CD4-positive, alpha-beta T cell (primary cell): Measurements from ENCODE around the gene BLM. TPM values are rescaled to one million over a fixed set of nuclear protein-coding genes. Genes with fewer than 3 reads are reported as not detected.
"Not testable (repeated sequence)": the region's sequence is repeated elsewhere in the genome, so short reads cannot be mapped to it uniquely, and the experiment has no call there.

Source experiments
- ATAC-seq: fragments of 200-7000 bp; cut with Tn5 transposase; one replicate; pipeline ENCODE4 v1.10.0; 2022; ENCODE audit warnings: mild to moderate bottlenecking; ENCODE audit not compliant: poor library complexity
- CTCF ChIA-PET: fragments of 350-600 bp; sonication (Branson Sonifier 250); formaldehyde crosslinking; loops from one replicate; lab custom pipeline; 2021; ENCODE audit warnings: antibody characterized with exemption, inconsistent platforms; lab: Charles Lee
- POLR2A ChIA-PET: fragments of 350-600 bp; sonication (Branson Sonifier 250); formaldehyde crosslinking; loops from one replicate; lab custom pipeline; 2021; ENCODE audit warnings: antibody characterized with exemption, inconsistent platforms; lab: Charles Lee
- DNase-seq, 14 experiments: peaks; one replicate each; pipeline ENCODE4 v3.0.0-alpha.2; 2013 to 2020; ENCODE audit warnings: mixed read lengths in 2 of 14
- H3K27ac ChIP-seq, 2 donors: one replicate each; pipeline versions ENCODE4 v1.5.1 to v1.7.0; 2013; ENCODE audit warnings: low read length in 2 of 2, low read depth in 1 of 2, mild to moderate bottlenecking in 1 of 2
- H3K27me3 ChIP-seq, 2 experiments: 1 replicate in 1 of 2; 2 replicates in 1 of 2; pipeline versions ENCODE4 v1.6.1 to v1.7.0; 2013; ENCODE audit warnings: low read length in 2 of 2, control low read depth in 1 of 2, mild to moderate bottlenecking in 1 of 2, moderate library complexity in 1 of 2; ENCODE audit not compliant: insufficient read depth in 2 of 2, control insufficient read depth in 1 of 2
- H3K36me3 ChIP-seq: one replicate; pipeline ENCODE4 v1.6.1; 2013; ENCODE audit warnings: low read length, control low read depth; ENCODE audit not compliant: insufficient read depth
- H3K4me1 ChIP-seq: one replicate; pipeline ENCODE4 v1.6.1; 2013; ENCODE audit warnings: low read length, control low read depth; ENCODE audit not compliant: insufficient read depth
- H3K4me3 ChIP-seq: one replicate; pipeline ENCODE4 v1.5.1; 2013; ENCODE audit warnings: mild to moderate bottlenecking, low read length, moderate library complexity
- H3K9me3 ChIP-seq, 2 experiments: 1 replicate in 1 of 2; 2 replicates in 1 of 2; pipeline versions ENCODE4 v1.6.1 to v1.7.0; 2013; ENCODE audit warnings: low read length in 2 of 2, mild to moderate bottlenecking in 2 of 2, control low read depth in 1 of 2, moderate library complexity in 1 of 2; ENCODE audit not compliant: control insufficient read depth in 1 of 2, insufficient read depth in 1 of 2
- H3K27ac Mint-ChIP-seq: one replicate; pipeline ENCODE4 v1.8.0; 2020; ENCODE audit warnings: mixed read lengths
- H3K27me3 Mint-ChIP-seq: one replicate; pipeline ENCODE4 v1.8.0; 2021; ENCODE audit warnings: mixed read lengths
- H3K36me3 Mint-ChIP-seq: one replicate; pipeline ENCODE4 v1.8.0; 2021; ENCODE audit warnings: low read depth, mixed read lengths
- H3K4me1 Mint-ChIP-seq: one replicate; pipeline ENCODE4 v1.8.0; 2021; ENCODE audit warnings: low read depth, mixed read lengths
- H3K4me3 Mint-ChIP-seq: one replicate; pipeline ENCODE4 v1.8.0; 2020; ENCODE audit warnings: mild to moderate bottlenecking, mixed read lengths
- H3K9me3 Mint-ChIP-seq: one replicate; pipeline ENCODE4 v1.8.0; 2020; ENCODE audit warnings: mixed read lengths
- intact Hi-C, 2 experiments: fragments of 100-400 bp; cut with DNase I in 1 of 2; cut with micrococcal nuclease in 1 of 2; formaldehyde crosslinking; loops; one replicate each; pipeline versions ENCODE4 v1.15.1 to v1.9.0; 2023 to 2025; cut with DNase I, micrococcal nuclease
- total RNA-seq, 174 experiments: library from RNA in 2 of 174; stranded (reverse) in 2 of 174; gene quantifications; one replicate each; pipeline ENCODE4 v1.2.3 and lab custom pipeline; 2021 to 2026
- TF ChIP-seq, protein P1 (sequence below): fragments of 200-600 bp; IDR thresholded peaks from one replicate; pipeline ENCODE4 v1.8.0; 2022; ENCODE audit warnings: antibody characterized with exemption, mild to moderate bottlenecking

BLM gene
- total RNA-seq, 2 experiments from 2014 or later, result 1.6 to 1.8 TPM

DNA sequence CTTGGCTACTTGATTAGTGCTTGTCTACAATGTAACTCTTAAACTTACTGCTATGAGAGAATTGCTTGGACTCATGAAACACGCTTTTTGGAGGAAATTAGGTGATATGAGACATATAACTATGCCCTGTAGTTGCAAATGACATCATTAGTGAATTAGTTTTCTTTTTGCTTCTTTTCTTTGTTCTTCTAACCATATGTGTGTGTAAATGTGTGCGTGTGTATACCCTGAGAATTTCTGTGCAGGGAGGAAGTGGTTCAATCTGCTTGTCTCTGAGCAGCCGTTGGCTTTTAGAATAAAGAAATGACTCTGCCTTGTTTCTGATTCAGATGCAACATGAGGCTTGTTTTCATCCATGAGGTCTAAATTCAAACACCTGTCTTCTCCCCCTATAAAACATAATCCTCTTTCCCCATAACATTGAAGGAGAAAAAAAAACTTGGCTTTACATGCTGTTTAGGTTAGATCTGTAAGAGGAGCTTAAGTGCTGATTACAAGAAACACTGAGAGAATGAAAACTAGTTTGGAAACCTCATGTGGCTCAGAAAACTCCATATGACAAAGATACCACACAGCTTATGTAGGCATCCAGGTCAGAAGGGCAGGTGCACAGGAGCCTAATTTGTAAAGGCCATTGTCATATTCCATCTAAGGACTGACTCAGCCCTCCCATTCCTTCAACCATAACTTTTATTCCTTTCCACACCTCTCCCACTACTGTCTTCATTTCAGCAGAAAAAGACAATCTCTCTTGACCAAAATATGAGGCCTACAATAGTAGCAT, 30.5 kb upstream of the BLM start:
- no peaks in the 10 kb centered on the region for H3K9me3 Mint-ChIP-seq
- peak in 7 of 14 experiments; percentile 4 to 75 (median 37) for DNase-seq
- Histone ChIP-seq H3K27me3 (no peaks in the 10 kb centered on the region), H3K36me3 (no peaks in the 10 kb centered on the region), H3K4me1 (peaks cover 18% of the 10 kb centered on the region), H3K9me3 (no peaks in the 10 kb centered on the region), H3K27ac (no peak overlapping the region), H3K4me3 (no peak overlapping the region)
- ChIA-PET POLR2A (interaction anchor here (1.2 to 1.7 kb wide), 3 partner anchors 9 to 37 kb away, joined by 4 to 6 read pairs (median 6); partner anchors contain the start of gene BLM), CTCF (no interaction called here)
- intact Hi-C loops, result loop anchor here in 1 of 2 experiments (2.0 kb wide), 1 partner anchor 30 kb away; no protein-coding TSS in a partner anchor
- H3K4me1 Mint-ChIP-seq, result peaks cover 37% of the 10 kb centered on the region
- TF ChIP-seq, protein P1, sequence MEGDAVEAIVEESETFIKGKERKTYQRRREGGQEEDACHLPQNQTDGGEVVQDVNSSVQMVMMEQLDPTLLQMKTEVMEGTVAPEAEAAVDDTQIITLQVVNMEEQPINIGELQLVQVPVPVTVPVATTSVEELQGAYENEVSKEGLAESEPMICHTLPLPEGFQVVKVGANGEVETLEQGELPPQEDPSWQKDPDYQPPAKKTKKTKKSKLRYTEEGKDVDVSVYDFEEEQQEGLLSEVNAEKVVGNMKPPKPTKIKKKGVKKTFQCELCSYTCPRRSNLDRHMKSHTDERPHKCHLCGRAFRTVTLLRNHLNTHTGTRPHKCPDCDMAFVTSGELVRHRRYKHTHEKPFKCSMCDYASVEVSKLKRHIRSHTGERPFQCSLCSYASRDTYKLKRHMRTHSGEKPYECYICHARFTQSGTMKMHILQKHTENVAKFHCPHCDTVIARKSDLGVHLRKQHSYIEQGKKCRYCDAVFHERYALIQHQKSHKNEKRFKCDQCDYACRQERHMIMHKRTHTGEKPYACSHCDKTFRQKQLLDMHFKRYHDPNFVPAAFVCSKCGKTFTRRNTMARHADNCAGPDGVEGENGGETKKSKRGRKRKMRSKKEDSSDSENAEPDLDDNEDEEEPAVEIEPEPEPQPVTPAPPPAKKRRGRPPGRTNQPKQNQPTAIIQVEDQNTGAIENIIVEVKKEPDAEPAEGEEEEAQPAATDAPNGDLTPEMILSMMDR, result no peak
- H3K27me3 Mint-ChIP-seq, result no peaks in the 10 kb centered on the region
- ATAC-seq, result peak; percentile 95
- H3K4me3 Mint-ChIP-seq, result peak overlapping the region; percentile 11
- H3K27ac Mint-ChIP-seq, result peak overlapping the region; percentile 72
- no peaks in the 10 kb centered on the region for H3K36me3 Mint-ChIP-seq

DNA sequence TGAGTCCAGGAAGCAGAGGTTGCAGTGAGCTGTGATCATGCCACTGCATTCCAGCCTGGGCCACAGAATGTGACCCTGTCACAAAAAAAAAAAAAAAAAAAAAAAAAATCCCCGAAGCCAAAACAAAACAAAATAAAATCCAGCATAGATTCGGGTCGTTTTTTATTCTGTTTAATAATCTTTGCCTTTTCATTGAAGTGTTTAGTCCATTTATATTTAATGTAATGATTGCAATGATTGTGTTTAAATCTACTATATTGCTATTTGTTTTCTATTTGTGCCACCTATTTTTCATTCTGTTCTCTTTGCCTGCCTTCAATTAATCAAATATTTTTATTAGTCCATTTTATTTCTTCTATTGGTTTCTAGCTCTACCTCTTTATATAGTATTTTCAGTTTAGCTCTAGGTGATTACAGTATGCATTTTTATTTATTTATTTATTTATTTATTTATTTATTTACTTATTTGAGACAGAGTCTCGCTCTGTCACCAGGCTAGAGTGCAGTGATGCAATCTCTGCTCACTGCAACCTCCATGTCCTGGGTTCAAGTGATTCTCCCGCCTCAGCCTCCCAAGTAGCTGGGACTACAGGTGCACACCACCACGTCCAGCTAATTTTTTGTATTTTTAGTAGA, 27.7 kb upstream of the BLM start:
- H3K27ac Mint-ChIP-seq, H3K36me3 ChIP-seq, H3K9me3 ChIP-seq, H3K27me3 ChIP-seq, H3K27ac ChIP-seq, H3K4me3 ChIP-seq, H3K4me3 Mint-ChIP-seq, POLR2A ChIA-PET, H3K36me3 Mint-ChIP-seq, H3K27me3 Mint-ChIP-seq, DNase-seq, ATAC-seq, H3K9me3 Mint-ChIP-seq, intact Hi-C loops: not testable (repeated sequence)
- CTCF ChIA-PET, result interaction anchor here (1.2 kb wide), 1 partner anchor 42 kb away, joined by 5 read pairs; no protein-coding TSS in a partner anchor
- H3K4me1 ChIP-seq, result peaks cover 18% of the 10 kb centered on the region
- H3K4me1 Mint-ChIP-seq, result peaks cover 42% of the 10 kb centered on the region

DNA sequence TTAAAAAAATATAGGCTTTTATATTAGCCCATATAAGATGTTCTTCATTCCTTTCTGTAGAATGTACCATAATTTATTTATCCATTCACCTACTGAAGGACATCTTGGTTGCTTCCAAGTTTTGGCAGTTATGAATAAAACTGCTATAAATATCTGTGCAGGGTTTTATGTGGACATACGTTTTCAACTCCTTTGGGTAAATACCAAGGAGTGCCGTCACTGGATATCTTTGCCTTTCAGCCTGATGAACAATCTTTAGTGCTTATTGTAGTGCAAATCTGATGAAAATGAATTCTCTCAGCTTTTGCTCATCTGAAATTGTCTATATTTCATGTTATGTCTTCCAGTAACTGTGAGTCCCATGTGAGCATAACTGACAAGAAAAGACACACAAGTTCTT, 26.6 kb upstream of the BLM start:
- TF ChIP-seq, protein P1, result no peak
- peaks cover 33% of the 10 kb centered on the region for H3K4me1 Mint-ChIP-seq
- ChIA-PET CTCF (no interaction called here), POLR2A (no interaction called here)
- no peaks in the 10 kb centered on the region for H3K9me3 ChIP-seq
- no peak overlapping the region for H3K4me3 Mint-ChIP-seq
- no peak overlapping the region for H3K27ac ChIP-seq
- intact Hi-C loops, result loop anchor here in 1 of 2 experiments (5.0 kb wide), 1 partner anchor 368 kb away; no protein-coding TSS in a partner anchor
- H3K27me3 Mint-ChIP-seq, result no peaks in the 10 kb centered on the region
- DNase-seq, result no peak
- H3K36me3 Mint-ChIP-seq, result no peaks in the 10 kb centered on the region
- H3K27me3 ChIP-seq, result no peaks in the 10 kb centered on the region
- no peak overlapping the region for H3K27ac Mint-ChIP-seq
- H3K36me3 ChIP-seq, result no peaks in the 10 kb centered on the region
- no peaks in the 10 kb centered on the region for H3K9me3 Mint-ChIP-seq
- H3K4me1 ChIP-seq, result peaks cover 13% of the 10 kb centered on the region
- H3K4me3 ChIP-seq, result no peak overlapping the region
- ATAC-seq, result no peak
